Skin epidermis (tissue), 12 donors: ENCODE results near the gene CCHCR1.
"Not testable (repeated sequence)": the region's sequence is repeated elsewhere in the genome, so short reads cannot be mapped to it uniquely, and the experiment has no call there.

Source experiments
- H3K27ac ChIP-seq, 21 experiments: fragments of 200-600 bp; sonication (generic) in 11 of 21; one replicate each; pipeline ENCODE4 v1.5.0; 2020; ENCODE audit warnings: mild to moderate bottlenecking in 3 of 21, inconsistent platforms in 2 of 21, moderate library complexity in 2 of 21
- H3K4me3 ChIP-seq, 7 experiments: fragments of 200-600 bp; sonication (generic) in 2 of 7; one replicate each; pipeline ENCODE4 v1.5.0; 2020; ENCODE audit warnings: inconsistent platforms in 2 of 7, mild to moderate bottlenecking in 2 of 7, moderate library complexity in 1 of 7

CCHCR1 gene

DNA sequence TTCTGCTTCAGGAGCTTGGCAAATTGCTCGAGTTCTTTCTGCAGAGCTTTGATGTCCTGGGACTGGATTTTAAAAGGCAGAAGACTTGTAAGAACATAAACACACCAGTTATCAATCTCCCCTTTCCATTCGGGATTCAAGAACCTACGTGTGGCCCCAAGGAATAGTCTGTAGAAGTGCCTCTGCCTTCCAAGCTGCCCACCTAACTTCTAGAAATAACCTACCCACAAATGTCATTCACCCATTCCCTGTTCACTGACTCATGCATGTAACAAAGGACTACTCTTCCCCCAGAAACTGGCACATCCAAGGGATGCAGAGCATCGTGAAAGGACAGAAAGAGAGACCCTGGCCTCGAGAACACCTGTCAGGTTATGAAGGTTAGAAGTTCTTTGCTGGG, 8.4 kb upstream of the CCHCR1 start:
- Histone ChIP-seq H3K27ac (no peak overlapping the region), H3K4me3 (no peak overlapping the region)

DNA sequence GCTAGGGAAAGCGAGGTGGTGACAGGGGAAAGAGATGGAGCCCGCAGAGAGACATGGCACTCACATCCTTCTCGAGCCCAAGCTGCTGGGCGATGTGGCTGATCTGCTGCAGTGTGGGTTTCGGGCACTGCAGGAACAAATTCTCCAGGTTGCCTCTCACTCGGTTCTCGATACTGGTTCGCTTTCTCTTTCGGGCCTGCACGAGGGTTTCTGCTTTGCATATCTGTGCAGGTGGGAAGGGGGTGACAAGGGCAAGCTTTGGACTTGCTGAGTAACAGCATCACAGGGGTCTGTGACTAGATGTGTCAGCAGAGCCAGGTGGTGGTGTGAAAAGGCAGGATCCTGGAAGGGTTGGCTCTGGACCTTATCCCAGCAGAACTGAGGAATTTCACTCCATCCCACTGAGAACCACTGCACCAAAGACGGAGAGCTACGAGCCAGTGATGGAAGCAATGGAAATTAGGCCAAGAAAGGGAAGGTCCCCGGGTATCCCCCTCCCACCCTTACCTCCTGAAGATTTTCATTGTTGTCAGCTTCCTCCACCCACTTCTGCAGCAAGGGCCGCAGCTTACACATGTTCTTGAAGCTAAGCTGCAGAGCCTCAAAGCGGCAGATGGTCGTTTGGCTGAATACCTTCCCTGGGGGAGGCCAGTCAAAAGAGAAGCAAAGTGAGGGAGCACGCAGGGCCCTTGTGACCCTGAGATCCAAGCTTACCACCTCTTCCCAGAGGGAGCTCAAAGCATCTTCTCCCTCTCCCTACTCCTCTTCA, 7.6 kb upstream of the CCHCR1 start:
- H3K4me3 ChIP-seq, H3K27ac ChIP-seq: not testable (repeated sequence)

DNA sequence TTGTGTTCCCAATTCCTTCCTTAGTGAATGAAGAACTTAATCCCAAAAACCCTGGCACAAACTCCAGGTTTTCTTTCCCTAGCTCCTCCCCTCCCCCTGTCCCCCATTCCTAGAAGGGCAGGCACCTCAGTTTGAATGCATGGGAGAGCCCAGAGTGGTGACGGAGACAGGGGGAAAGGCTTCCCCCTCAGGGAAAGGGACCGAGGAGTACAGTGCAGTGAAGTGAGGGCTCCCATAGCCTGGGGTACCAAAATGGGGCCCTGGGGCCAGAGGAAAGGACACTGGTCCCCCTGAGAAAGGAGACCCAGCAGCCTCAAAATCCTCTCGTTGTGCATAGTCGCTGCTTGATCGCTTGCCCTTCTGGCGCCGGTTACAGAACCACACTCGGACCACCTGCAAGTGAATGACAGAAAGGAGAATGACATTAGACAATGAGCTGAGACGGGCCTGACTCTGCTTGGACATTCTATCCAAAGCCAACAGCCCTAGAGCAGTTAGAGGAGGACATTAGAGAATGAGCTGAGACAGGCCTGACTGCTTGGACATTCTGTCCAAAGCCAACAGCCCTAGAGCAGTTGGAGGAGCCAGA, 7.0 kb upstream of the CCHCR1 start:
- not testable (repeated sequence) for H3K27ac ChIP-seq

DNA sequence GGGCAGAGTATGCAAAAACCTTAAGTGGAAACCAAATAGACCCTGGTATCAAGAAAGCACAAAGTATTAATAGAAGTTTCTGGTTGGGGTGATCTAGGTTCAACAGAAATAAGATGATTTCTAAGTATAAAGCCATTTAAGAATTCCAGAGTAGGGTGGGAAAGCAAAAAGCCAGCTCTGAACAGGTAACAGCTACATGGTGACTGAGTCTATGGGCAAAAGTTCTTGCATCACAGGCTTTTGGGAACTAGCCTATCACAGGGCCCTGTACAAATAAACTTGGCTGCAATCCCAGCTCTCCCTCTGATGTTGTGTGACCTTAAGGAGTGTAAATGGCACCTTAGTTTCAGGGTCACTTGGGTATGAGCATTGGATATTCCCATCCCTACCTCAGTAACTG, 6.3 kb upstream of the CCHCR1 start:
- no peak overlapping the region for H3K27ac ChIP-seq
- H3K4me3 ChIP-seq, result no peak overlapping the region

More for the DNA sequence above, 7.0 kb upstream of the CCHCR1 start:
- H3K4me3 ChIP-seq, result not testable (repeated sequence)

DNA sequence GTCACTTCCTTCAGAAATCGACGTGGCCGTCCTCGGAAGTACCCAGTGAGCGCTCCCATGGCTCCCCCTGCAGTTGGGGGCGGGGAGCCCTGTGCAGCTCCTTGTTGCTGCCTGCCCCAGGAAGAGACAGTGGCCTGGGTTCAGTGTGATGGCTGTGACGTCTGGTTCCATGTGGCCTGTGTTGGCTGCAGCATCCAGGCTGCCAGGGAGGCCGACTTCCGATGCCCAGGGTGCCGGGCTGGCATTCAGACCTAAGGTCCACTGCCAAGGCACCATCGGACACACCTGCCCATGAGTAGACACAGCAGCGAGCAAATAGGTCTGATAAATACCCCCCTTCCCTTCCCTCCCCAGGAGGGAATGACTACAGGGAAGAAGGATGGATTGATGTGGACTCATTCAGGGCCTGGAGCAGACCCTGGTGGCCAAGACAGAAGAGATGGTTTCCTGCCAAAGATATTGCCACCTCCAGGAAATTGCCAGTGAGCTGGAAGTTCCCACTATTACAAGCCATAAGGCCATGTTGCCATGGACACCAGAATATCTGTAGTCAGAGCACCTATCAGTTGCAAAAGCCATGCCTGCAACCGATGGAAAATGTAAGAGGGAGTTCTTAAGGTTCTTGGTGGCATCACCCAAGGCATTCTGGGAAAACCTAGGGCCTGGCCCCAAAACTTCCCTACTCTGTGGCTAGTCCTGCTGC, 5.0 kb upstream of the CCHCR1 start:
- no peak overlapping the region for H3K27ac ChIP-seq
- H3K4me3 ChIP-seq, result no peak overlapping the region

DNA sequence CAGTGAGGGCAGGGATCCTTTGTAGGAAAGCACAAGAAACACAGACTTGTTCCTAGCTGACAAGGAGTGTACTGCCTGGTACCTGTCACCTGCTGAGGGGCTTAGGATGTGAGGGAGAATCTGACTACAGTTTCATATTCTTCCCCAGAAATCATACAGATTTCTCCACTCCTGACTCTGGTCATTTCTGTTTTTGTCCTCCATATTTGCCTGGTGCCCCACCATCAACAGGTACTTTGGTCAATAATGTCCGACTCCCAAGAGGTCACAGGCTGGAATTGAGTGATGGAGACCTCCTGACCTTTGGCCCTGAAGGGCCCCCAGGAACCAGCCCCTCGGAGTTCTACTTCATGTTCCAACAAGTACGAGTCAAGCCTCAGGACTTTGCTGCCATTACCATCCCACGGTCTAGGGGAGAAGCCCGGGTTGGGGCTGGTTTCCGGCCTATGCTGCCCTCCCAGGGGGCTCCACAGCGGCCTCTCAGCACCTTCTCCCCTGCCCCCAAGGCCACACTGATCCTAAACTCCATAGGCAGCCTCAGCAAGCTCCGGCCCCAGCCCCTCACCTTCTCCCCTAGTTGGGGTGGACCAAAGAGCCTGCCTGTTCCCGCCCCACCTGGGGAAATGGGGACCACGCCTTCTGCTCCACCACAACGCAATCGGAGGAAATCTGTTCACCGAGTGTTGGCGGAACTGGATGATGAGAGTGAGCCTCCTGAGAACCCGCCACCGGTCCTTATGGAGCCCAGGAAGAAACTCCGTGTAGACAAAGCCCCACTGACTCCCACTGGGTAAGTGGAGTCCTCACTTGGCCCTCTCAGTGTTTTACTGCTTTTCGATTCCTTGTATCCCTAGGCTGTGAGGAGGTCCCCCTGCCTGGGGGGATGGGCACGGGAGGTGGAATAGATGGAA, 3.9 kb upstream of the CCHCR1 start:
- Histone ChIP-seq H3K27ac (no peak overlapping the region), H3K4me3 (no peak overlapping the region)

DNA sequence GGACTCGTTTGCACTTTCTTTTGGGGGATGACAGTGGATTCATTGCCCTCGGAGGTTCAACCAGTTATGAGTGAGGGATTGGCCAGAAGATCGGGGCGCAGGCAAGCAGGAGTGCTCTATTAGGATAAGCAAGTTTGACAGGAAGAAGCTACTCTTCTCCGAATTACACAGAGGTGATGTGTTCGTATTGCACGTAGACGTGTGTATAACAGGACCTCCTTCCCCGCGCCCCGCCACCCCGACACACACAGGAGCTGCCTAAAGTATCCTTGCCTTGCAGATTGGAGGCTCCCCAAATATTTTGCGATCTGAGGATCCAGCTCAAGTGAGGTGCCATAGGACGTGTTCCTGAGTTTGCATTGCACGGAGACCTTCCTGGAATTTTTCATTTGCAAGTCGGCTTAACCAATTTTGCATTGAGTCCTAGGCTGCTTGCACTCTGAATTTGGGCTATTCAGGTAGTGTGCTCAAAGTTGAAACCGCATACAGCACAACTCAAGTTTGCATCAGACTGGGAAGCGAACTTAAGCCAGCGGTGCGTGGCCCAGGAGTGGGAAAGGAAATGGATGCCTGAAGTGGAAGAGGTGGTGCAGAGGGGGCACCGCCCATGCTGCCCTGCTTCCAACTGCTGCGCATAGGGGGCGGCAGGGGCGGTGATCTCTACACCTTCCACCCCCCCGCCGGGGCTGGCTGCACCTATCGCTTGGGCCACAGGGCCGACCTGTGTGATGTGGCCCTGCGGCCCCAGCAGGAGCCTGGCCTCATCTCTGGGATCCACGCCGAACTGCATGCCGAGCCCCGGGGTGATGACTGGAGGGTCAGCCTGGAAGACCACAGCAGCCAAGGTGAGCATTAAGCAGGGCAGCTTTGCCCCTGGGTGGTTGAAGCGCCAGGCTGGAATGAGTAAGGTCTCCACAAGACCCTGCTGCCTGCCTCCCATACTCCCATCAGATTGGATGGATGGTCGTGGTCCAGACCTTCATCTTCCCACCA, 1.6 kb upstream of the CCHCR1 start:
- Histone ChIP-seq H3K27ac (peak overlapping the region in 18 of 21 experiments; percentile 11 to 93 (median 66)), H3K4me3 (peak overlapping the region; percentile 54 to 77 (median 69))

DNA sequence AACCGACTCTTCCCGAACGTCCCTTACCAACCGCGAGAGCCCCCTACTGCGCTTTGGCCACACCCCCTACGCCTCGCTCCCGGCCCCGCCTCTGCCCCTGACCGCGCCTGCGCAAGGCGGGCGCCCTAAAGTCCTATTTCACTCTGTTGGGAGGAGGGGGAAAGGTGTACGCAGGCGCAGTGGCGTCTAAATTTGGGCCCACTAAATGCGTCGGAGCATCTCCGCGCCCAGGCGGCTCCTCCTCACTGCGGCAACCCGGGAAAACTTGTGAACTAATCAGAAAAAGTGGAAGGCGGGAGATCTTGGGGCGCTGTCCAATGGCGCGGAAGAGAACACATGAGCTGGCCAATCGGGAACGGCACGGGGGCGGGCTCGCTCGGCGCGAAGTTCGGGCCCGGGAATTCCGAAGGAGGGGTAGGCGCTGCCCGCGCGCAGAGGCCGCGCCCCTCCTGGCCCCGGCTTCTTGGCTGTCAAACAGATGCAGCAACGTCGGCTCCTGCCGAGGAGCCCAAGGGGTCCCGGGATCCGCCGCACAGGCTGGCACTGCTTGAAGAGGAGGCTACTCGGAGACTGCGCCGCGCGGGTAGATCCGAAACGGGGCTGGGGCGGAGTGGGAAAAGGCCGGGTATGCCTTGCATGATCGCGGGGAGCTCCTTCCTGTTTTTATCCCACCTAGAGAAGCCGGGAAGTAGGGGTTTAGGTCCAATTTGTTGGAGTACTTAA, 699 bp upstream of the CCHCR1 start, which contains the start of gene TCF19:
TSS of gene TCF19 (plus strand) at position 450 of the 723 bp plus-strand sequence. CDS start 881 bp downstream, outside the sequence.
- Histone ChIP-seq H3K27ac (peak within 1 kb of the TSS in 20 of 21 experiments; percentile 58 to 93 (median 85)), H3K4me3 (peak within 1 kb of the TSS; percentile 54 to 77 (median 69))

DNA sequence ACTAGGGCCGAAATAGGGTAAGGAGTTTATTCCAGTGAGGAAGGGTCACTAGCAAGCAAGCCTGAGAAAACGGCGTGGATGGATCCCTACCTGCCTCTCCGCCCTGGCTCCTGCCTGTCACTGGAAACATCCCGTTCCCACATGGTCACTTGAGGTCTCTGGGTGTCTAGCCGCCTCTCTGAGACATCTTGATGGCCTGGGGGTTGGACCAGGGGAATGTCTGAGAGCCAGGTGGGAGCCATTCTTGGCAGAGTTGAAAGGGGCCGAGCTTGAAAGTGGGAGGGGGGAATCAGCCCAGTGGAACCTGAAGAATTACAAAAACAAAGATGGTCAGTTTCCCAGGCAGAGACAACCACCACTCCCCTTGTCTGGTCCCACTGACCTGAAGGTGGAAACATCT, 961 bp downstream of the CCHCR1 start:
- H3K4me3 ChIP-seq, result no peak overlapping the region
- no peak overlapping the region for H3K27ac ChIP-seq

DNA sequence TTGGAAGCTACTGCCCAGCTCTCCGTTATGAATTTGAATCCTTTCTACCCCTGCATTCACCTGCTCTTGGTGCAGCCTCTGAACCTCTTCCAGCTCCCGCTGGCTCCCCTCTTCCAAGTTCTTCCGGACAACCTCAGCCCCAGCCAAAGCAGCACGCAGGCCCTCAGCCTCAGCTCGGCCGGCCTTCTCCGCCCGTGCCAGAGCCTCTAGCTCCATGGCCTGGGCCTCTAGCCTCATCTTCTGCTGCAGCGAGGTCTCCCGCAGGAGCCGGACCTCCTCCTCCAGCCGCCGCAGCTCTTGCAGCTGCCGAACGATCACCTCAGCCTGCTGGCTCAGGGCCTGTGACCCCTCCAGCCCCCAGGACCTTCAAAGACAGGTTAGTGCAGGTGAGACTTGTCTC, 3.2 kb downstream of the CCHCR1 start:
- Histone ChIP-seq H3K27ac (no peak overlapping the region), H3K4me3 (no peak overlapping the region)

DNA sequence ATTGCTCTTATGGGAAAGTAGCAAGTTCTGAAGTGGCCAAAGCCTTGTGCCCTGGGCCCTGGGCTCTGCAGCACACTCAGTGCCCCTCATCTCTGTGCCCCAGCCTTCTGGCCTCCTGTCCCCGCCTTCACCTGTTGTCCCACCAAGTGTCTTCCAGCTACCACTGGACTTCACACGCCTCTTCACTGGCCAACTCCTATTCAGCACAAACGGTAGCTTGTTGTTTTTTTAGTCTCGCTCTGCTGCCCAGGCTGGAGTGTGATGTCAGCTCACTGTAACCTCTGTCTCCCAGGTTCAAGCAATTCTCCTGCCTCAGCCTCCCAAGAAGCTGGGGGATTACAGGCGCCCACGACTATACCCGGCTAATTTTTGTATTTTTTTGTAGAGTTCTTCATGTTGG, 4.8 kb downstream of the CCHCR1 start:
- Histone ChIP-seq H3K27ac (no peak overlapping the region), H3K4me3 (no peak overlapping the region)

DNA sequence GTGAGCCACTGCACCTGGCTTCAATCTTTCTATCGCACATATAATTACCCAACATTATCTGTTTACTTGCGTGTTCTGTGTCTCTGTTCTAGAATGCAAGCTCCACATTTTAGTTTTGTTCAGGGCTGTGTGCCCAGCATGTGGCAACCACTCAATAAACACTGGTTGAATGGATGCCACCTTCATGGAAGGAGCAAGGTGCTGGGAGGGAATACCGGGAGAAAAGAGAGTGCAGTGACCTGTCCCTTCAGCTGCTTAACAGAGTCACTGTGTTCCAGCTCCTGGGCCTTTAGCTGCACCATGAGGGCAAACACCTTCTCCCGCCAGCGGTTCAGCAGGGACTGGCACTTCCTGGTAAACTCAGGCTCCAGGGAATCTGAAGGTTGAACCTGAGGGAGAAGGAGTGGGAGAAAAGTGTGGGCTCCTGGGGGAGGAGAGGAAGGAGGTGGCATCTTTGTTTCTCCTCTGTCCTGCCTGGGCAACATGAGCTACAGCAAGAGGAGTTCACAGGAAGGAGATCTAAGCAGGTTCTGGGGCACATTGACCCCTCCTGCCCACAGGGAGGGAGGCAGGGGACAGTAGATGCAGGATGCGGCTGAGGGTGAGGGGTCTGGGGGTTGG, 7.7 kb downstream of the CCHCR1 start:
- Histone ChIP-seq H3K27ac (no peak overlapping the region), H3K4me3 (no peak overlapping the region)

DNA sequence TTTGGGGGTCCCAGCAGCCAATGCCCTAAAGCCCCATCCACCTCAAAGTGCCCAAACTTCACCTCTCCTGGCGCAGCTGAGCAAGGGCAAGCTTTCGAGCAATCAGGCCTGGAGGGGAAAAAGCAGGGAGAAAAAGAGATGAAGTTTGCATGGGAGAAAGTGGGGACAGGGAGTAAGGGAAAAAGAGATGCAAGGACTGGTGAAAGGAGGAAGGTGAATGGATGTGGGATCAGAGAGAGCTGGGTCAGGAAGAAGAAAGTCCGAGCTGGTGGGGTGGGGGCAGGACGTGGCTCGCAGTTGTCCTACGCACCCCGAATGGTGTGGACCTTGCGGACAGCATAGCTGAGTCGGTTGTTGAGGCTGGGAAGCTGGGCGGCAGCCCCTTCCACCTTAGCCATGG, 12.2 kb downstream of the CCHCR1 start:
- Histone ChIP-seq H3K27ac (no peak overlapping the region), H3K4me3 (no peak overlapping the region)

DNA sequence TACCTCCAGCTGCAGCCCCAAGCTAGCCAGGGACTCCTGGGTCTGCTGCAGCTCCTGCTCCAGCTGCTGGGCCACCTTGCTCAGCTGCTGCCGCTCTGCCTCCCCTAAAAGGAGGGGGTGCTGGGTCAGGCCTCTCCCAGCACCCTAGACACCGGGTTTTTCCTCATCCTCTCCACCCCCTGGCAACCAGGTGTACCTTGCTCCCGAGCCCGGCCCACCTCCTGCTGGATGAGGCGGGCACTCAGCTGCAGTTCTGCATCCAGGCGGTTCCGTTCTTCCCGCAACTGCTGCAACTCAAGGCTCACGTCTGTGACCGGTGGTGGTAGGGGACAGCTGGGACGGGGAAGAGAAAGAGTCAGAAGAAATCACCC, 12.6 kb downstream of the CCHCR1 start:
- no peak overlapping the region for H3K4me3 ChIP-seq
- H3K27ac ChIP-seq, result peak overlapping the region in 1 of 21 experiments; percentile 20

DNA sequence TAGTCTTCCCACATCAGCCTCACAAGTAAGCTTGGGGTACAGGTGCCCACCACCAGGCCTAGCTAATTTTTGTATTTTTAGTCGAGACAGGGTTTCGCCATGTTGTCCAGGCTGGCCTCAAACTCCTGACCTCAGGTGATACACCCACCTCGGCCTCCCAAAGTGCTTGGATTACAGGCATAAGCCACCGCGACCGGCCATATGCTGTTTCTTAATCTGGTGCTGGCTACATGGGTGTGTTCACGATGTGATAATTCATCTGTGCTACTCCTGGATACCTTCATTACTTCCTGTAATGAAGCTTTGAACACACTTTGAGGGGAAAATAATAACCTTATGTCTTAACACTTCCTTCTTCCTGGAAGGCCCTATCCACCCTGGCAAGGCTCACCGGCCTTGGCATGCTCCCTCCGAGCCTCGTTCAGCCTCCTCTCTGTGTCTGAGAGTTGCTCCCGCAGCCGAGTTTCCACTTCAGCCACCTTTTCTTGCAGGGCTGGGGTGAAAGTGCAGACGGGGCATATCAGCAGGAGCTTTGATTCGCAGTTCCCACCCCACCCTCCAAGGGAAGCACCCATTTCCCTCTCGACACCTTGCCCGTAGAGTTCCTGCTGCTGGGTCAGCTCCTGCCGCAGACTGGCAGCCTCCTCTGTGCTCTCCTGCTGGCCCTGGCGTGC, 13.2 kb downstream of the CCHCR1 start:
- Histone ChIP-seq H3K27ac (peak overlapping the region in 1 of 21 experiments; percentile 20), H3K4me3 (no peak overlapping the region)

DNA sequence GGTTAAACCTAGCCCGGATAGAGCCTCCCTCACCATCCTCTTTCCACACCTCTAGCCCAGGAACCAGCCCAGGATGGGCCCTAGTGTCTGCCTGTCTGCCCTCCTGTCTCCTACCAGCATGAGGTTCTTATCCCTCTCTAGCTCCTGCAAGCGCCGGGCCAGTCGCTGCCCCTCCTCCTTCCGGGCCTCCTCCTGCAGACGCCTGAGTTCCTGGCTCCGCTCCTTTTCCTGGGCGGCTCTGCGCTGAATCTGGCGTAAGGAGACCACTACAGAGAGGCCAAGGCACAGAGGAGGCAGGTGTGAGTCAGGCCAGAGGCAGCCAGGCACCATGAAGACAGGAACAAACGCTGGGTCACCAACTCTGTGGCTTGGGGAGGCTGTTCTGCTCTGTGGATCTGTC, 14.5 kb downstream of the CCHCR1 start:
- Histone ChIP-seq H3K4me3 (no peak overlapping the region), H3K27ac (peak overlapping the region in 3 of 21 experiments; percentile 35 to 63 (median 52))

DNA sequence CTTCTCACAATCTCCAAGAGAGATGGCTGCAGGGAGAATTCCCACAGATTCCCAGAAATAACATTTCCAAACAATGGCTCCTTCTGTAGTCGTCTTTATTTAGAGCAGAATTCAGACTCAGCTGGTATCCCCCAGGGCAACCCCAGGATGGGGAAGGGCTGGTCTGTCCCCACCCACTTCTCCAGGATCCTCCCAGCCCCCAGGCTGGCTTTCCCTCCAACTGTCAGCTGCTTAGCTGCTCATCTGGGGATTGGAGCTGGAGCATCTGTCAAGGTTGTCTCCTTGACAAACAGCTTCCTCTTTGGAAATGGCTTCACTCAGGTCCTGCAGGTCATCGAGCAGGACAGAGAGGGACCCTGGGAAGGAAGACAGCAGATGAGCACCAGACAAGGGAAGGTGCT, 15.2 kb downstream of the CCHCR1 start:
- no peak overlapping the region for H3K4me3 ChIP-seq
- H3K27ac ChIP-seq, result peak overlapping the region in 3 of 21 experiments; percentile 12 to 55 (median 27)
